GM12872 (cell line): ENCODE results near the gene FXYD6.

ENCODE experiments used
- TF ChIP-seq, protein P1 (sequence below): IDR thresholded peaks from 3 replicates; pipeline ENCODE4 v1.5.1; 2011; ENCODE audit warnings: low read depth, mild to moderate bottlenecking, low read length, moderate library complexity; ENCODE audit not compliant: insufficient read depth

FXYD6 gene

DNA sequence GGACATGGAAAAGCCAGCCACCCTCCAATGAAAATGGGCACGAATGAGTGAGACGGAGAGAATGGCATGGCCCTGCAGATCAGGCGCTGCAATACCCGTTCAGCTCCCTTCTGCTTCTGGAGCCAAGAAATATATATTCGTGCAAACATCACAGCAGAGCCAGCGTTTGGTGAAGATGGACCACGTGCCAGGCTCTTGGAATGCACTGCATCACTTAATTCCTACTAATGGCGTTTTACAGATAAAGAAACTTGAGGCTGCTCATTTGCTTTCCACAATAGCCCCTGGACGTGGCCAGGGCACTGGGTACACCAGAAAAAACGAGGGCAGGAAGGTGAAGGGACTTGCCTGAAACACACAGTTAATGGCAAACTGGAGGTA lies 50.3 kb downstream of the FXYD6 start:
- TF ChIP-seq, protein P1, sequence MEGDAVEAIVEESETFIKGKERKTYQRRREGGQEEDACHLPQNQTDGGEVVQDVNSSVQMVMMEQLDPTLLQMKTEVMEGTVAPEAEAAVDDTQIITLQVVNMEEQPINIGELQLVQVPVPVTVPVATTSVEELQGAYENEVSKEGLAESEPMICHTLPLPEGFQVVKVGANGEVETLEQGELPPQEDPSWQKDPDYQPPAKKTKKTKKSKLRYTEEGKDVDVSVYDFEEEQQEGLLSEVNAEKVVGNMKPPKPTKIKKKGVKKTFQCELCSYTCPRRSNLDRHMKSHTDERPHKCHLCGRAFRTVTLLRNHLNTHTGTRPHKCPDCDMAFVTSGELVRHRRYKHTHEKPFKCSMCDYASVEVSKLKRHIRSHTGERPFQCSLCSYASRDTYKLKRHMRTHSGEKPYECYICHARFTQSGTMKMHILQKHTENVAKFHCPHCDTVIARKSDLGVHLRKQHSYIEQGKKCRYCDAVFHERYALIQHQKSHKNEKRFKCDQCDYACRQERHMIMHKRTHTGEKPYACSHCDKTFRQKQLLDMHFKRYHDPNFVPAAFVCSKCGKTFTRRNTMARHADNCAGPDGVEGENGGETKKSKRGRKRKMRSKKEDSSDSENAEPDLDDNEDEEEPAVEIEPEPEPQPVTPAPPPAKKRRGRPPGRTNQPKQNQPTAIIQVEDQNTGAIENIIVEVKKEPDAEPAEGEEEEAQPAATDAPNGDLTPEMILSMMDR: no peak

DNA sequence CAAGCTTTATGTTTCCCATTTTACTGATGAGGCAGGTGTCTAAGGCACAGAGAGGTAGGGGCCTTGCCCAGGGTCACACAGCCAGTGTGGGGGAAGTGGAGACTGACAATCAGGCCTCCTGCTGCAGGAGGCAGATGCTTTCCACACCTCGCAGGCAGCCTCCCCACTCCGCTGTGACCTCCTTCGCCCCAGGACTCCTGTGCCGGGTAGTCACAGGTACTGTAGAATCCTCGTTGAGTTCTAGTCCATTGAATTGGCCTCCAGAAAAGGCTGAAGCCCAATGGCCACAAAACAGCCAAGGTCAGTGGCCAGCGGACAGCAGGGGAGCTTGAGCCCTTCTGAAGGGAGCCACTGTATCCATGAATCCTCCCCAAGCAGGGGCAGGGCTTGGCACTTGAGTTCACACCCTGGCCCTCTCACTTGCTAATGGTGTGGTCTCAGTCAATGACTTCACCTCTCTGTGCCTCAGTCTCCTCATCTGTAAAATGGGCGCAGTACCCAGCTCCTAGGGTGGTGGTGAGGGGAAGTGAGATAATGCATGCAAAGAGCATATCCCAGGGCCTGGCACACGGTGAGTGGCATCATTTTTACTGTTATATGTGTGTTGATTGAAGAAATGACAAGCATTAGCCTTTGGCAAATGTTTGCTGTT lies 50.8 kb downstream of the FXYD6 start:
- TF ChIP-seq, protein P1: no peak

DNA sequence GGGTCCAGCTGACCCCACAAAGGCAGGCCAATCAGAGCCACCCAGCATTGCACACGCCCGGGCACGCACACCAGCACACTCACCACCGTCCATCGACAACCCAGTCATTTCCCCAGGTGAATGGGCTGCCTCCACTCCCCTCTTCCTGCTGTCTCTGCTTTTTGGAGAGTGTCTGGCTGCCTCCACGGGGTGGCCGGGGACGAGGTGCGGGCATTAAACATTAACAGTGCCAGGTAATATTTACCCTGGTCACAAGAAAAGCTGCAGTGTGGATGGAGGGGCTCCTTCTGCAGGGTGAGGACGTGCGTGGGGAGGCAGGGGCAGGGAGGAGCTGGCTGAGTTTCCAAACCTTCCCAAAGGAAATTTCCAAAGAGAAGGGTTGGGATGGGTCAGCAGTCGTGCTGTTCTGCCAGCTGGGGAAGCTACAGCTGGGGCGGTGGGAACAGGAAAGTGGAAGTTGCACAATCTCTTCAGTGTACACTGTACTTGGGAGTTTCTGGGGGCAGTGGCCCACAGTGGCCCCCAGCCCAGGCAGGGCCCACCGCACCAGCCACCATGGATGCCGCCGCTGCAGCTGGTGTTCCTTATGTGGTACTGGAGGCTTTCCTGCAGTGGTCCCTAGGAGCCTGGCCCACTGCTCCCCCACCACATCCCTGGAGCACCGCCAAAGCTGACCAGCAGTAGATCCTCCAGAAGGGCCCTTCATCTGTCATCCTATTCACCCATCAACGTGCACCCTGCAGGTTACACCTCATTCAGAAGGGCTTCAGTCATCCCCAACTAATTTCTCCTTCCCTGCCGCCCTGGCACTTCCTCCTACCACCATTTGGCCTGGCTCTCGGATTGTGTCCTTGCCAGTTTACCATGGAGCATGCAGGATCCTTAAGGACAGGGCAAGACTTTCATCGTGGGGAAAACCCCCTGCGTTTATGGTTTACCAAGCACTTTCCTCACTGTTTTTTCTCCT lies 51.6 kb downstream of the FXYD6 start, which contains the start of gene FXYD2:
Gene FXYD2, minus strand, starts transcription at position 174 of the 967 bp plus-strand sequence. Its CDS starts 66 bp downstream, at position 108.
- TF ChIP-seq, protein P1: no peak

DNA sequence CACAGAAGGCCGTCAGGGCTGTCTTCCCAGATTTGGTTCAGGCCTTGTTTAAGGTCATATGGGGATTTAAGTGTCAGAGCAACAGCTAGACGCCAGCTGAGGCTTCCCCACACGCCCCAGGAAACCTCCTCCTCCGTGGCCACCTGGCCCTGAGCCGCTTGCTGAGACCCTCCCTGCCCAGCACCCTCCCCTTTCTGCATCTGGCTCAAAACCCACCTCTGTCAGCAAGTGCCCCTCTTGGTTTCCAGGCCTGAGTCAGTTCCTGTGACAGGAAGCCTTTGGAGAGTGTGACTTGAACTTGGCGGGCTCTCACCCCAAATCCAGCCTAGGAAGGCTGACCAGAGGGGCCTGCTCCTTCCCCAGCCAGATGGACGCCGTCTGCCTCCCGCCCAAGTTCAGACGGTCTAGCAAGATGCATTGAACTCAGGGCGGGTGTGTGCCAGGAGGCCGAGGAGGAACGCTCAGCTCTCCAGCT lies 52.5 kb downstream of the FXYD6 start:
- TF ChIP-seq, protein P1: no peak

DNA sequence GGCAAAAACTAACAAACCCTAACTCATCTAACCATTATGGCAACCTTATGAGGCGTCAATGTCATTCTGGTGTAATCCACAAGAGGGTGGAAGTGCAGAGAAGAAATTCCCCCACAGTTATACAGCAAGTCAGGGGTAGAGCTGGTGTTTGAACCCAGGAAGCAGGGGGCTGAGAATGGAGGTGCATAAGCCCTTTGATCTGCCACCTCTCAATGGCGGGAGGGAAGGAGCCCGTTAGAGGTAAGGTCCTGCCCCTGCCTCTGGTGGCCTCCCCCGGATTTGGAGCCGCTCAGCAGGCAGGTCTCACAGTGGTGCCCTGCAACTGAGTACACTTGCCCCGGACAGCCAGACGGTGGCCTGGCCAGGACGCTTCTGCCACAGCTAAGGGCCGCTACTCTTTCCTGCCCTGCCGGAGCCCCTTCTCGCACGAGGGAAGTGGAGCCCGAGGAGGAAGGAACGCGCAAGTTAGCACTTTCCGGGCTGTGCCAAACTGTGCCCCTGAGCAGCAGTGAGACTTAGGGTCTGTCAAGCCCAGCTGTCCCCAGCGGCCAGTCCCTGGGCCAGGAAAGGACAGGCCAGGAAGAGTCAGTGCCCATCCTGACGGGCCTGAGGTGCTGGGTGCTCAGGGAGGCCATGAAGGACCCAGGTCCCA lies 53.0 kb downstream of the FXYD6 start:
- TF ChIP-seq, protein P1: peak; percentile 61

DNA sequence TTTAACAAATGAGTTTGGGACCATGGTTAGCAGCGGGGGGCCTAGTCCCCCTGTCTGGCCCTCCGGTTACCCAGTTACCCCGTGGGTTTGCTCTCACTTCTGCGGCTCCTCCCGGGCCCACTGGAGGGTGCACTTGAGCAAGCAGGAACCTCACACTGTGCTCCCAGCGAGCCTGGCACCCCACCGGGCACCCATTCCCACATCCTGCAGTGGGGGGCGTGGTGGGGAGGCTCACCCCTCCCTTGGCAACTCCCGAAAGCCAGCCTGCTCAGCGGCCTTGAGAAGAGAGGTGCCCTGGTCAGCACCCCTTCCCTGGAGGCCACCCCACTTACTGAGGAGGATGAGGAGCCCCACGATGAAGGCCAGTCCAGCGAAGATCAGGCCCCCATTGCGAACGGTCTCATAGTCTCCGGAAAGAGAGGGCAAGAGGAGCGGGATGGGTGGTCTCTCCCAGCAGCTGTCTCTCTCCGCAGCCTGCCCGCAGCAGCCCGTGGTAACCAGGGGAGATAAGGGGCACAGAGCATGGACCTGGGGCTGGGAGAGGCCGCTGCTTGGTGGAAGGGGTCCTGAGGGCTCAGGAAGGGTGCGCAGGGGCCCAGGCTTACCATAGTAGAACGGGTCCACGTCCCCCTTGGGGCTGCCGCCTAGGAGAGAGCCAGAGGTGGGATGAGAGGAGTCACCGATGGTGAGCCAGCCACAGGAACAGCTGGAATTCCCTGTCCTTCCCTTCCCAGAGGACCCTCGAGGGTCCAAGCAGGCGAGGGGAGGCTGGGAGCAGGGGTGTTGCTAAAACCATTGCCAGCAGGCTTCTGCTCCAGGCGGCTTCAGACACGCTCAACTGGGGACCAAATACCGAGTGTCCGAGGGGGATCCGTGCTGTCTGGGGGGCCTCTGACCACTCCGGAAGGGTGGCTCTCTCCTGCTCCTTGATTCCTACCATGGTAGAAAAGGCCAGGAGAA lies 54.1 kb downstream of the FXYD6 start:
- TF ChIP-seq, protein P1: peak; percentile 82
